Measurements from ENCODE around the gene CCDC50.

Gene CCDC50

DNA sequence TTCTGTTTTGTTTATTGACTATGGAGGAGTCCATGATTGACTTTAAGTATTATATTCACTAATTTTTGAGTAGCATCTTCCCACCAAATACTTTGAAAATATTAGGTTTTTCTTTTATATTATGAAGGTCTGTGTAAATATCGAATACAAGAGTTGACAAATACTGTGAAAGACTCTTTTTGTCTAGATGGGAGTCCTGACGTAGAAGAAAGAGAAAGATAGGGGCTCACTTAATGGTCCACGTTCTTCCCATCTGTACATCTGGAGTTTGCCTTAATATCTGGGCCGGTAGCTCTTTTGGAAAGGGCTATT is 8.9 kb downstream of the CCDC50 start:
- Histone ChIP-seq H3K4me3 (replicated peaks; ENCODE audit: low read depth, low read length) (no peak overlapping the region), H3K36me3 (ENCODE audit: control insufficient read depth, insufficient read depth, low read length) (no peaks in the 10 kb centered on the region), H3K27me3 (replicated peaks; ENCODE audit: control insufficient read depth, insufficient read depth, low read length) (no peaks in the 10 kb centered on the region)
- no peak for DNase-seq (ENCODE audit: extremely low read depth, insufficient read length)
- TF ChIP-seq, protein P1, sequence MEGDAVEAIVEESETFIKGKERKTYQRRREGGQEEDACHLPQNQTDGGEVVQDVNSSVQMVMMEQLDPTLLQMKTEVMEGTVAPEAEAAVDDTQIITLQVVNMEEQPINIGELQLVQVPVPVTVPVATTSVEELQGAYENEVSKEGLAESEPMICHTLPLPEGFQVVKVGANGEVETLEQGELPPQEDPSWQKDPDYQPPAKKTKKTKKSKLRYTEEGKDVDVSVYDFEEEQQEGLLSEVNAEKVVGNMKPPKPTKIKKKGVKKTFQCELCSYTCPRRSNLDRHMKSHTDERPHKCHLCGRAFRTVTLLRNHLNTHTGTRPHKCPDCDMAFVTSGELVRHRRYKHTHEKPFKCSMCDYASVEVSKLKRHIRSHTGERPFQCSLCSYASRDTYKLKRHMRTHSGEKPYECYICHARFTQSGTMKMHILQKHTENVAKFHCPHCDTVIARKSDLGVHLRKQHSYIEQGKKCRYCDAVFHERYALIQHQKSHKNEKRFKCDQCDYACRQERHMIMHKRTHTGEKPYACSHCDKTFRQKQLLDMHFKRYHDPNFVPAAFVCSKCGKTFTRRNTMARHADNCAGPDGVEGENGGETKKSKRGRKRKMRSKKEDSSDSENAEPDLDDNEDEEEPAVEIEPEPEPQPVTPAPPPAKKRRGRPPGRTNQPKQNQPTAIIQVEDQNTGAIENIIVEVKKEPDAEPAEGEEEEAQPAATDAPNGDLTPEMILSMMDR (IDR thresholded peaks at IDR 0.05; ENCODE audit: insufficient read depth, low read length, poor library complexity, severe bottlenecking): no peak

DNA sequence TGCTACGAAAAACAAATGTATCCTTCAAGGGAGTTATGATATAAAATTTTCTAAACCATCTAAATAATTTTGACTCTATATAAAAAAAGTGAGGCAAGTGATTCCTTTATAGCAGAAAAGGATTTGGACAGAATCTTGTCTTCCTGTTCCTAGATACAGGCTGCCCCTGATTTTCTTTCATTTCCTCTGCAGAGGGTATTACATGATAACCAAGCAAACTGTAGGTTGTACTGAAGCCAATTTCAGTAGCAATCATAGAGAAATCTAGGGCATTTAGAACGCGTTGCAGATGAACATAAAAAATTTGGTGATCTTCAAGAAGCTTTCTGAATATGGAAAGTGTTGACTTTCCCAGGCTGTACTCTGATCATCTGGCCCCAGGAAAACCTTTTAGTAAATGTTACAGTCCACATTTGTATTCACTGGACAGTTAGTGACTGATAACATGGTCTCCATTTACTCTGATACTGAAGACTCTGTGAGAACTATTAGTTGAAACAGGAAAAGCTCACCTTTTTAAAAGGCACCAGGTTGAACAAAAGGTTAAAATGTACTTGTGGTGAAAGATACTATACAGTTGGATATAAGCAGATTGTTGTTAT is 10.2 kb downstream of the CCDC50 start:
- DNase-seq (ENCODE audit: extremely low read depth, insufficient read length): no peak
- TF ChIP-seq, protein P1 (IDR thresholded peaks at IDR 0.05; ENCODE audit: insufficient read depth, low read length, poor library complexity, severe bottlenecking): no peak
- no peak overlapping the region for H3K4me3 ChIP-seq (replicated peaks; ENCODE audit: low read depth, low read length)
- H3K36me3 ChIP-seq (ENCODE audit: control insufficient read depth, insufficient read depth, low read length): no peaks in the 10 kb centered on the region
- H3K27me3 ChIP-seq (replicated peaks; ENCODE audit: control insufficient read depth, insufficient read depth, low read length): no peaks in the 10 kb centered on the region

DNA sequence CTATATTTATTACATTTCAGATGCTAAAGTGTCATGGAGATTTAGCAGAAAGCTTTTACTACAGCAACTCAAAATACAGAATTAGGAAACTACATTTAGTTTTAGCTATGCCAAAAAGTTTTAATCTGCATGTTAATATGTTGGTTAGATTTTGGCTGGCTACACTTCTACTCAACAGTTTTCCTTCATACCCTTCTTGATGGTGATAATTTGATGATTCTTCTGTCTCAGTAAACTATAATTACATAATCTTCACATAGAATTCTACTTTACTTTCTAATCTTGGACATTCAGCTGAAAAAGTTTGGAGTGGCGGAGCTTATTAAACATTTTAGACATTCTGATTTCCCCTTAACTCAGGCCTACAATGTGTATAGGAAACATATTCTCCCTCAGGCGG is 11.2 kb downstream of the CCDC50 start:
- TF ChIP-seq, protein P1 (IDR thresholded peaks at IDR 0.05; ENCODE audit: insufficient read depth, low read length, poor library complexity, severe bottlenecking): no peak
- Histone ChIP-seq H3K27me3 (replicated peaks; ENCODE audit: control insufficient read depth, insufficient read depth, low read length) (no peaks in the 10 kb centered on the region), H3K4me3 (replicated peaks; ENCODE audit: low read depth, low read length) (no peak overlapping the region), H3K36me3 (ENCODE audit: control insufficient read depth, insufficient read depth, low read length) (no peaks in the 10 kb centered on the region)
- no peak for DNase-seq (ENCODE audit: extremely low read depth, insufficient read length)

DNA sequence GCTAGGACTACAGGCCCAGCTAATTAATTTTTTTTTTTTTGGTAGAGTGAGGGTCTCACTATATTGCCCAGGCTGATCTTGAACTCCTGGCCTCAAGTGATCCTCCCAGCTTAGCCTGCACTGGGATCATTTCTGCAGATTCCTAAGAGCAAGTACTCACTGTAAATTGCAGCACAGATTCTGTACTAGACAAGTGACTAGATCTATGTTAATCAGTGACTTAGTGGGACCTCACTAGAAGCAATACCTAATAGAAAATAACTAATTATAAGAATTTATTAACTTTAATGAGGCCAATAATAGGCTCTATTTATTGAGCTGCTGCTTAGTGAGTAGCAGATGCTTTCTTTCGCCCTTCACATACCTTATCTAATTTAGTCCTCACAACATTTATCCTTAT is 11.8 kb downstream of the CCDC50 start:
- TF ChIP-seq, protein P1 (IDR thresholded peaks at IDR 0.05; ENCODE audit: insufficient read depth, low read length, poor library complexity, severe bottlenecking): no peak
- no peak for DNase-seq (ENCODE audit: extremely low read depth, insufficient read length)
- H3K27me3 ChIP-seq (replicated peaks; ENCODE audit: control insufficient read depth, insufficient read depth, low read length): no peaks in the 10 kb centered on the region
- no peaks in the 10 kb centered on the region for H3K36me3 ChIP-seq (ENCODE audit: control insufficient read depth, insufficient read depth, low read length)
- no peak overlapping the region for H3K4me3 ChIP-seq (replicated peaks; ENCODE audit: low read depth, low read length)

DNA sequence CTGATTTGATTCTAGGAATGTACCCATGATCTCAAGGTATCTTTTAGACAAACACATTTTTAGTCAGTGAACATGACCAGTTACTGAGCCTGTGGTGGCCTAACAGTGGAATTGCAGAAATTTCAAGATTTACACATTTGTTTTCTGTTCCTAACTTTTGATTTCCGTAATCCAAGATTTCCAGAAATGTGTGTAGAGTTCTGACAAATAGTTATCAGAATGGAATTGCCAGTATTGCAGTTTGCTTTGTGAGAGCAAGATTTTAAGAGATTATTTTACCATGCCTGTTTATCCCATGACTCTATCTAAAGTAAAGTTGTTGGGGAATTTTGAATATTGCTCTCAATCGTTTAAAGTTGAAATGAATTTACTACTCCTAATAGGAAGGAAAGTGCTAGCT is 12.8 kb downstream of the CCDC50 start:
- no peak overlapping the region for H3K4me3 ChIP-seq (replicated peaks; ENCODE audit: low read depth, low read length)
- no peaks in the 10 kb centered on the region for H3K36me3 ChIP-seq (ENCODE audit: control insufficient read depth, insufficient read depth, low read length)
- no peaks in the 10 kb centered on the region for H3K27me3 ChIP-seq (replicated peaks; ENCODE audit: control insufficient read depth, insufficient read depth, low read length)
- TF ChIP-seq, protein P1 (IDR thresholded peaks at IDR 0.05; ENCODE audit: insufficient read depth, low read length, poor library complexity, severe bottlenecking): no peak
- no peak for DNase-seq (ENCODE audit: extremely low read depth, insufficient read length)

GRCh38 chr3:191342411-191342810 is 13.2 kb downstream of the CCDC50 start:
- Histone ChIP-seq H3K36me3 (ENCODE audit: control insufficient read depth, insufficient read depth, low read length) (no peaks in the 10 kb centered on the region), H3K27me3 (replicated peaks; ENCODE audit: control insufficient read depth, insufficient read depth, low read length) (no peaks in the 10 kb centered on the region), H3K4me3 (replicated peaks; ENCODE audit: low read depth, low read length) (no peak overlapping the region)
- TF ChIP-seq, protein P1 (IDR thresholded peaks at IDR 0.05; ENCODE audit: insufficient read depth, low read length, poor library complexity, severe bottlenecking): no peak
- DNase-seq (ENCODE audit: extremely low read depth, insufficient read length): no peak

All from GM06990 (cell line).